Fibroblast of lung (primary cell): Measurements from ENCODE around the gene CEP63. TPM values are rescaled to one million over a fixed set of nuclear protein-coding genes. Genes with fewer than 3 reads are reported as not detected.

Experiments
- DNase-seq, 2 donors: peaks; one replicate each; pipeline versions ENCODE4 v3.0.0 to v3.0.0-alpha.2; 2010; ENCODE audit warnings: low read depth in 2 of 2
- H2AFZ ChIP-seq: 2 replicates; pipeline ENCODE4 v1.5.1; 2012; ENCODE audit warnings: low read length, control low read depth, inconsistent platforms
- H3K27ac ChIP-seq: 2 replicates; pipeline ENCODE4 v1.5.1; 2011; ENCODE audit warnings: low read length, control low read depth; ENCODE audit not compliant: insufficient read depth
- H3K27me3 ChIP-seq: 2 replicates; pipeline ENCODE4 v1.5.1; 2011; ENCODE audit warnings: mild to moderate bottlenecking, low read length; ENCODE audit not compliant: control insufficient read depth, insufficient read depth
- H3K36me3 ChIP-seq: 2 replicates; pipeline ENCODE4 v1.5.1; 2011; ENCODE audit warnings: low read length; ENCODE audit not compliant: control insufficient read depth, insufficient read depth
- H3K4me1 ChIP-seq: 2 replicates; pipeline ENCODE4 v1.5.1; 2011; ENCODE audit warnings: low read length; ENCODE audit not compliant: control insufficient read depth, insufficient read depth; ENCODE audit errors: extremely low read depth
- H3K4me2 ChIP-seq: 2 replicates; pipeline ENCODE4 v1.5.1; 2011; ENCODE audit warnings: low read length, control low read depth; ENCODE audit not compliant: insufficient read depth; ENCODE audit errors: extremely low read depth
- H3K4me3 ChIP-seq, 4 experiments: fragments of 200-600 bp in 1 of 4; sonication (generic) in 1 of 4; replicated peaks in 1 of 4; 2 replicates each; pipeline ENCODE4 v1.5.1; 2011 to 2016; ENCODE audit warnings: low read length in 4 of 4, low read depth in 3 of 4, mild to moderate bottlenecking in 3 of 4, control low read depth in 2 of 4, inconsistent platforms in 1 of 4, mixed read lengths in 1 of 4; ENCODE audit not compliant: insufficient read depth in 1 of 4; ENCODE audit errors: control extremely low read depth in 1 of 4
- H3K79me2 ChIP-seq: 2 replicates; pipeline ENCODE4 v1.5.1; 2012; ENCODE audit warnings: mild to moderate bottlenecking, low read length, inconsistent platforms; ENCODE audit not compliant: control insufficient read depth, insufficient read depth
- H3K9ac ChIP-seq: 2 replicates; pipeline ENCODE4 v1.5.1; 2011; ENCODE audit warnings: mild to moderate bottlenecking, low read length, control low read depth; ENCODE audit not compliant: insufficient read depth
- H3K9me3 ChIP-seq: 2 replicates; pipeline ENCODE4 v1.5.1; 2012; ENCODE audit warnings: low read depth, low read length; ENCODE audit not compliant: control insufficient read depth, insufficient read depth
- H4K20me1 ChIP-seq: 2 replicates; pipeline ENCODE4 v1.5.1; 2011; ENCODE audit warnings: low read length; ENCODE audit not compliant: control insufficient read depth, insufficient read depth; ENCODE audit errors: extremely low read depth
- EZH2 ChIP-seq: IDR thresholded peaks from 2 replicates; pipeline ENCODE4 v1.5.1; 2012; ENCODE audit warnings: low read length, control low read depth, mild to moderate bottlenecking; ENCODE audit errors: missing control alignments
- polyA plus RNA-seq, 2 donors: library from polyadenylated mRNA; depleted of rRNA in 1 of 2; stranded (reverse) in 1 of 2; unstranded in 1 of 2; fragments of >200 nt; gene quantifications; 2 replicates each; pipeline ENCODE4 v1.2.1, GENCODE V29; 2011 to 2012; ENCODE audit warnings: missing spikeins in 1 of 2
- total RNA-seq: library from RNA; depleted of rRNA; stranded (reverse); fragments of >200 nt; gene quantifications from 2 replicates; pipeline ENCODE4 v1.2.1, GENCODE V29; 2014
- TF ChIP-seq, protein P1 (sequence below), 2 donors: IDR thresholded peaks in 1 of 2; conservative IDR thresholded peaks in 1 of 2; 1 replicate in 1 of 2; 2 replicates in 1 of 2; pipeline ENCODE4 v1.5.1; 2011 to 2012; ENCODE audit warnings: low read length in 2 of 2, control low read depth in 1 of 2, inconsistent platforms in 1 of 2, low read depth in 1 of 2, mild to moderate bottlenecking in 1 of 2

CEP63 gene
- total and polyA plus RNA-seq, 2 donors (not counting 1 experiment from before 2014, with no cell fraction given): 22.3 to 26.4 TPM

DNA sequence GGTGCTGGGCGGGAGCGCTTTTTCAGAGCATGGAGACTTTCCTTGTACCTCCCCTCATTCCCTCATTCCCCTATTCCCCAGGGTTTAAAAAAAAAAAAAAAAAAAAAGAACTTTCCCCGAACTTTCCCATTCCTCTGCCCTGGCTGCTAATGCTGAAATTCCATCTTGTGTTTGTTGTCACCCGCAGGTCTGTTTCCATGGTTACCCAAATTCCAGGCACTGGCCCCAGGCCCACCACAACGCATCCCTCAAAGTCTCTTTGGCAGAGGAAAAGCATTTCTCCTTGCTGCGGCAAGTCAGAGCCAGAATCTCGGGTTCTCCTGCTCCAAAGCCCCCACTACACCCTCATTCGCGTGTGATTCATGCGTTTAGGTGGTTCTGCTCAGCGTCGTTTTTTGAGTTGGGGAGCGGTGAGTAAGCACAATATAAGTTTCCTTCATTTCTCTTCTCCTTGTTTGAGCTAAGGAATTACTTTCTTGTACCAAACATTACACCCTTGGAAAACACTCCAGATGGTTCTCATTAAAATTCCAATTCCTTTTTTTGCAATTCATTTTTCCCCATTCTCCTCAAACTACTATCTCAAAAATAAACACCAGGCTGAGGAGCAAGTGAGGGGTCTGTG is 21.7 kb upstream of the CEP63 start:
- peak overlapping the region; percentile 79 for H3K9ac ChIP-seq
- no peaks in the 10 kb centered on the region for H3K36me3 ChIP-seq
- H3K4me2 ChIP-seq: peak overlapping the region; percentile 70
- H3K27me3 ChIP-seq: no peaks in the 10 kb centered on the region
- DNase-seq: peak; percentile 97 to 99
- TF ChIP-seq EZH2: no peak
- TF ChIP-seq, protein P1, sequence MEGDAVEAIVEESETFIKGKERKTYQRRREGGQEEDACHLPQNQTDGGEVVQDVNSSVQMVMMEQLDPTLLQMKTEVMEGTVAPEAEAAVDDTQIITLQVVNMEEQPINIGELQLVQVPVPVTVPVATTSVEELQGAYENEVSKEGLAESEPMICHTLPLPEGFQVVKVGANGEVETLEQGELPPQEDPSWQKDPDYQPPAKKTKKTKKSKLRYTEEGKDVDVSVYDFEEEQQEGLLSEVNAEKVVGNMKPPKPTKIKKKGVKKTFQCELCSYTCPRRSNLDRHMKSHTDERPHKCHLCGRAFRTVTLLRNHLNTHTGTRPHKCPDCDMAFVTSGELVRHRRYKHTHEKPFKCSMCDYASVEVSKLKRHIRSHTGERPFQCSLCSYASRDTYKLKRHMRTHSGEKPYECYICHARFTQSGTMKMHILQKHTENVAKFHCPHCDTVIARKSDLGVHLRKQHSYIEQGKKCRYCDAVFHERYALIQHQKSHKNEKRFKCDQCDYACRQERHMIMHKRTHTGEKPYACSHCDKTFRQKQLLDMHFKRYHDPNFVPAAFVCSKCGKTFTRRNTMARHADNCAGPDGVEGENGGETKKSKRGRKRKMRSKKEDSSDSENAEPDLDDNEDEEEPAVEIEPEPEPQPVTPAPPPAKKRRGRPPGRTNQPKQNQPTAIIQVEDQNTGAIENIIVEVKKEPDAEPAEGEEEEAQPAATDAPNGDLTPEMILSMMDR (conservative IDR thresholded peaks at IDR 0.05 in 1 of 2, IDR thresholded peaks at IDR 0.05 in 1 of 2; ENCODE audit: low read depth in 1 of 2, low read length in 2 of 2): no peak
- H4K20me1 ChIP-seq: no peaks in the 10 kb centered on the region
- H3K4me1 ChIP-seq: peaks cover 40% of the 10 kb centered on the region
- peak overlapping the region; percentile 96 for H3K27ac ChIP-seq
- no peaks in the 10 kb centered on the region for H3K79me2 ChIP-seq
- no peak overlapping the region for H2AFZ ChIP-seq
- no peaks in the 10 kb centered on the region for H3K9me3 ChIP-seq
- H3K4me3 ChIP-seq: peak overlapping the region in 3 of 4 experiments; percentile 5 to 27 (median 22)

DNA sequence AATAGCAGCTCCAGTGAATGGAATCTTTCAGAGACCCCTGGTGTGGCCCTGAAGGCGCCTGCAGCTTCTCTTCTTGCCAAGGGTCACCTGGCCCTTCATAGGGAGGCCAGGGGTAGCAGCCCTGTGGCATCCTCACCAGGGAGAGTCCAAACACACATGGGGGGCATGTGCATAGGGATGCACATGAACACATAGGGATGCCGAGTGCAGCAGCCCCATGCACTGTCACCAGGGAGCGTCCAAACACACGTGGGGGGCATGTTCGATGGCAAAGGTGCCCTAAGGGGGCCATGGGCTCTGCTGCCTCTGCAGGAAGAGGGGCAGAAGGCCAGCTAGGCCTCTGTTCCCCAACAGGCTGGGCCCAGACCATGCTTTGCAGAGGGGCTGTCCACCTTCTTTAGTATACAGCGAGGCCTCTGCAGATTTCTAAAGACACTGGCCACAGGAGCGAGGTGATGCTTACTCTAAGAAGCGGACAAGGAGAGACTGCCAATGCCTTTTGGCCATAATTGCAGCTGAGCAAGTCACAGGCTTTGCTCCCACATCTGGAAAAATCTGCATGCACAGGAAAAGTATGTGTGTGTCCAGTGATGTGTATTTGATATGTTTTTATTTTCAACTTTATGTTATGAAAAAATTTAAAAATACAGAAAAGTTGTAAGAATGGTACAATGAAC is 21.0 kb upstream of the CEP63 start:
- DNase-seq: no peak
- TF ChIP-seq, protein P1 (conservative IDR thresholded peaks at IDR 0.05 in 1 of 2, IDR thresholded peaks at IDR 0.05 in 1 of 2; ENCODE audit: low read depth in 1 of 2, low read length in 2 of 2): no peak
- no peak for TF ChIP-seq EZH2
- Histone ChIP-seq H3K4me1 (peaks cover 40% of the 10 kb centered on the region), H3K9ac (peak overlapping the region; percentile 79), H3K27ac (peak overlapping the region; percentile 96), H3K4me2 (peak overlapping the region; percentile 69), H3K4me3 (peak overlapping the region in 2 of 4 experiments; percentile 5 to 27), H3K79me2 (no peaks in the 10 kb centered on the region), H3K27me3 (no peaks in the 10 kb centered on the region), H3K9me3 (no peaks in the 10 kb centered on the region), H4K20me1 (no peaks in the 10 kb centered on the region), H3K36me3 (no peaks in the 10 kb centered on the region), H2AFZ (no peak overlapping the region)

DNA sequence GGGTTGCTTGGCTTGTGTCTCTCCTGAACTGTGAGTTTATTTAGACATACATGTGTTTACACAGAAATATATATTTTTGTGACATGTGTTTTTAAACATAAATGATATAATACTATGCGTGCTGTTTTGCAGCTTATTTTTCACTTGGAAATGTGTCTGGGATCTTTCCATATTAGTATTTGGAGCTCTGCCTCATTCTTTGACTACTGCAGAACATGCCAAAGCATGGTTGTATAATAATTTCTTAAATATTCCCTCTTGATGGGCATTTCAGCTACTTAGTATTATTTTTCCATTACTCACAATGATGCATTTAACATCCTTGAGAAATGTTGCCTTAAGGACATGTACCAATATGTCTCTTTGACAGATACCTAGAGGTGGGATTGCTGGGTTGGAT is 19.5 kb upstream of the CEP63 start:
- Histone ChIP-seq H4K20me1 (no peaks in the 10 kb centered on the region), H3K4me2 (no peak overlapping the region), H3K9ac (no peak overlapping the region), H3K4me1 (peaks cover 35% of the 10 kb centered on the region), H3K27me3 (no peaks in the 10 kb centered on the region), H3K9me3 (no peaks in the 10 kb centered on the region), H2AFZ (no peak overlapping the region), H3K27ac (peak overlapping the region; percentile 96), H3K79me2 (no peaks in the 10 kb centered on the region), H3K4me3 (no peak overlapping the region), H3K36me3 (no peaks in the 10 kb centered on the region)
- DNase-seq: no peak
- TF ChIP-seq EZH2: no peak
- TF ChIP-seq, protein P1 (conservative IDR thresholded peaks at IDR 0.05 in 1 of 2, IDR thresholded peaks at IDR 0.05 in 1 of 2; ENCODE audit: low read depth in 1 of 2, low read length in 2 of 2): no peak
